GM19043 (cell line): Measurements from ENCODE around the gene FBXL4.
A peak's percentile ranks its signal among the peaks of the same experiment; 100 is the strongest.
"Not testable (repeated sequence)": the region's sequence is repeated elsewhere in the genome, so short reads cannot be mapped to it uniquely, and the experiment has no call there.

Source experiments
- ATAC-seq: cut with Tn5 transposase; IDR thresholded peaks from one replicate; pipeline ENCODE4 v1.9.1; 2021; ENCODE audit warnings: low read depth; ENCODE audit not compliant: unreplicated experiment

FBXL4 gene

GRCh38 chr6:98946266-98946878 lies 1.4 kb downstream of the FBXL4 start:
- ATAC-seq = no peak

DNA sequence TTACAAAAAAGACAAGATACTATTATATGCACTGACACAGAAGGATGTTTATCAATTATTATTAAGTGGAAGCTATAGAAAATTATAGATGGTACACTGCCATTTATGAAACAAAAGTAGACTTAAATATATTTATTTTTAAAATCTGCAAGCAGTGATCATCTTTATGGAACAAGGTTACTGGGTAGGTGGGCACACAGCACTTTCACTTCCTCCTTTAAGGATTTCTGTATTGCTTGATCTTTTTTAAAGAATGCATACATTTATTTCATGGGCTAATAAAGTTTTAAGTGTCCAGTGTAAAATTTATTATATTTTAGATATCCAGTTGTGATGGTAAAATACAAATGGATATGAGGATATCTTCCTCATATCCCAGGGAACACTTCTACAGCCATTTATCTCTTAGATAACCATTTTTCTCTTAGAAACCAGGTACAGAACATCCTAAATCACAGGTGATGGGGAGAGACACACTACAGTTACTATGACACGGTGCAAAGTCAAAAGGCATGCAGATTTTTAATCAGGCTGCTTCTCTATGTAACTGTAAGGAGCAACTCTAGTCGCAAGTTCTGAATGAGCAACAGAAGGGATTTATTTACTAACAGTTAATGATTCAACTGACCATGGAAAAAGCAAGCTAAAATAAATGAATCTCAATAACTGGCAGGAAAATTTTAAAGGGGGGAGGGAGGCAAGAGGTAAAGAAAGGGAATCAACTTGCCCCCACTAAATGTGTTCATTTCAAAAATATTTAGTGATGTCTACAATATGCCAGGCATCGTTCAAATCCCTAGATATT lies 2.2 kb downstream of the FBXL4 start:
- ATAC-seq = no peak

- ATAC-seq = no peak
Measured at GRCh38 chr6:98944598-98945081, 3.1 kb downstream of the FBXL4 start.

DNA sequence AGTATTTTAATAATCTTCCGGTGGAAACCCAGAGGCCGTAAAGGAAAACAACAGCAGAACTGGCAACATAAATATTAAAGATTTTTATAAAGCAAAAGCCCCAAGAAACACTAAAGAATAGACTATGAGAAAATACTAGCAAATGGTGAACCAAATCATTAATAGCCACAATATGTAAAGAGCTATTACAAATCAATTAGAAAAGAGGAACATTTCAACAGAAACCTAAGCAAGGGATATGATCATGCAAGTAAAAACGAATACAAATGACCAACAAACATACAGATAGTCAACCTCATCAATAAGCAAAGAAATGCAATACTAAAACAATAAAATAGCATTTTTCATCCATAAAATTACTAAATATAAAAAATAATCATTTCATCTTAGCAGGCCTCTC lies 3.6 kb downstream of the FBXL4 start:
- no peak for ATAC-seq

DNA sequence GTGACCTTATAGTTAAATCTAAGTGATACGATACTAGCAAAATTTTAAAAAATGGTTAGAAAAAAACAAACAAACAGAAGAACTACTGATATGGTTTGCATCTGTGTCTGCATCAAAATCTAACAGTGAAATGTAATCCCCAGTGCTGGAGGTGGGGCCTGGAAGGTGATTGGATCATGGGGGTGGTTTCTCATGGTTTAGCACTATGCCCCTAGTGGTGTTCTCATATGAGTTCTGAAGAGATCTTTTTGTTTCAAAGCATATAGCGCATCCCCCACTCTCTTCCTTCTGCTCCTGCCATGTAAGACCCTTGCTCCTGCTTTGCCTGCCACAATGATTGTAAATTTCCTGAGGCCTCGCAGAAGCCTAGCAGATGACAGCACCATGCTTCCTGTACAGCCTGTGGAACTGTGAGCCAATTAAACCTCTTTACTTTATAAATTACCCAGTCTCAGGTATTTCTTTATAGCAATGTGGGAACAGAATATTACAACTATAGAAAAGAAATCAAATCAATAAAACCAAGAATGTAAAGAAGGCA lies 5.4 kb downstream of the FBXL4 start:
- ATAC-seq = no peak

GRCh38 chr6:98941319-98941718 lies 6.4 kb downstream of the FBXL4 start:
- no peak for ATAC-seq

- no peak for ATAC-seq
Measured at GRCh38 chr6:98937351-98937750, 10.4 kb downstream of the FBXL4 start.

DNA sequence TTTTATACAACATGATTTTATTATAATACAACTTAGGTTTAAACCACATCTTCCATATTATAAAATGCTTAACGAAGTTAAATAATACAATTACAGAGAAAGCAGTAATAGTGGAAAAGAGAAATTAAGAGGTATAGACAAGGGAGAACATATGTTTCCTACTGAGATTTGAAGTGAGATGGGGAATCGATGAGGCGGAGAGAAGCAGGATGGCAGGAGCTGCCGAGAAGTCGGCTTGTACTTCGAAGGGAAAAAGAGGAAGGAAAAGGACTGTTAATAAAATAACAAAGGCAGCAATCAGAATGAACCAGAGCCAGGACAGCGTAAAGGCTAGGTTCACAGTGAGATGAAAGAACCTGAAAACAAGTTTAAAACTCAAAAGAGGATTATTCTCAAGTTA lies 15.4 kb downstream of the FBXL4 start:
- ATAC-seq = no peak

DNA sequence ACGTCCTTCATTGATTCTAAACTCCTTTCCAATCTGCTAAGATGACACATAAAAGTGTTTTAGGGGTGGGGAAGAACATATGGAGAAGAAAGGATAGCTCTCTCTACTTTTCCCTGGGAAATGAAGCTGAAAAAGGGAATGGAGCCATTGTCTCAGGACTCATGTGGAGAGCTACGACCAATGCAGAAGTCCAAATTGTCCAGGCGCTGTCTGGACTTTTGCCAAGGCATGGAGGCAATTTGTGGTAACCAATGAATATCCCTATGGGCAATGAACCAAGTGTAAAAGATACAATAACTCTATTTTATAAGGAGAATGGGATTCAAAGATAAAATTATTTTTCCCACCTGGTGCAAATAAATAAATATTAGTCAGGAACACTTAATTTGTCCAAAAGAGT lies 16.1 kb downstream of the FBXL4 start:
- ATAC-seq = no peak

- no peak for ATAC-seq
Measured at GRCh38 chr6:98929498-98930060, 18.2 kb downstream of the FBXL4 start.

DNA sequence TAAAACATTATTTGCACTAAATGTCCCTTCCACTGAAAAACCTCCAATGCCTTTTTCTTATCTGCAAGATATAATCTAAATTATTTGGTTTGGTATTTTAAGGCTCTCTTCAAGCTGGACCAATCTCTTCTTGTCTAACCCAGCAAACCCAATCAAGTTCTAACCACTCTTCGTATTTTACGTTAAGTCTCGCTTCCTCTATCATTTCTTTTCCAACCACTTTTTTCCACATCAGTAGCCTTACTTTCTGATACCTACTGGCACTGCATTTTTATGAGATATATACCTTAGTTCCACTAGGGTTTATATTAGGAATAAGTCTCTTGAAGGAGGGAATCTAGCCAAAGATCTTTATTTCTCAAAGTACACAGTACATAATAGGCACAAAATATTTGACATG lies 19.1 kb downstream of the FBXL4 start:
- no peak for ATAC-seq

DNA sequence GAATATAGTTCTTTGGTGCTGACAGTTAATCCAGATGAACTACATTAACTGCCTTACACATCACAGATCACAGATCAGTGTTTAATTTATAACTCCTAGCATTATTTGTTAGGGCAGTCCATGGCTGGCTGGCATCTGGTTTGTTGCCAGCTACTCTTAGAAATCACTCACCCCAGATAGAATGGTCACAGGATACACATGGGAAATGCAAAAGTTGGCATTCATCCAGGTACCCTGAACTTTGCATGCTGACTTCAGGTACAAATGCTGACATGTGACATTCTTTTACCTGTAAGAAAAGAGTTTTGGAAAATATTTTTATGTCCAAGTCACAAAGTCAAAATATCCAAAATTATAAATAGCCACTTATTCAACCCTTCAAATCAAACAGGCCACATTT lies 20.2 kb downstream of the FBXL4 start:
- ATAC-seq = no peak

- no peak for ATAC-seq
Measured at GRCh38 chr6:98925831-98926230, 21.9 kb downstream of the FBXL4 start.

DNA sequence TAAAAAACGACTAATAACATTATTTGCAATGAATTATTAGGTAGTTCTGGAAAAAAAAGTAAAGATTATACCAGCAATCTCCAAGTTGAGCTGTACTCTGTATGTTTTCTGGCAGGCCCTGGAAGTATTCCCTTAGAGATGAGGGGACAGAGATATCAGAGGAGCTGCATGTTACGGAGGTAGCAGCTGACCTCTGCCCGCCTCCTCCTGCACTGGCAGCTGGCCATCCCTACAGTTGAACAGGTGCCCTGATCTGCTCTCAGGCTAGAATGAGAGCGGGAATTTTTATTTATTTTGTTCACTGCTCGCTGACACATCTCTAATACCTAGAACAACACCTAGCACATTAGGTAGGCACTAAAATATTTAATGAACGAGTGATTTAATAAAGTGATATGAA lies 23.1 kb downstream of the FBXL4 start:
- ATAC-seq = no peak

- ATAC-seq = peak; percentile 69
Measured at GRCh38 chr6:98920904-98921431, 26.8 kb downstream of the FBXL4 start.

DNA sequence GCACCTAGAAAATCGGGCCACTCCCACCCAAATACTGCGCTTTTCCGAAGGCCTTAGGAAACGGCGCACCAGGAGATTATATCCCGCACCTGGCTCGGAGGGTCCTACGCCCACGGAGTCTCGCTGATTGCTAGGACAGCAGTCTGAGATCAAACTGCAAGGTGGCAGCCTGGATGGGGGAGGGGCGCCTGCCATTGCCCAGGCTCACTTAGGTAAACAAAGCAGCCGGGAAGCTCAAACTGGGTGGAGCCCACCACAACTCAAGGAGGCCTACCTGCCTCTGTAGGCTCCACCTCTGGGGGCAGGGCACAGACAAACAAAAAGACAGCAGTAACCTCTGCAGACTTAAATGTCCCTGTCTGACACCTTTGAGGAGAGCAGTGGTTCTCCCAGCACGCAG lies 36.8 kb downstream of the FBXL4 start:
- ATAC-seq = not testable (repeated sequence)

DNA sequence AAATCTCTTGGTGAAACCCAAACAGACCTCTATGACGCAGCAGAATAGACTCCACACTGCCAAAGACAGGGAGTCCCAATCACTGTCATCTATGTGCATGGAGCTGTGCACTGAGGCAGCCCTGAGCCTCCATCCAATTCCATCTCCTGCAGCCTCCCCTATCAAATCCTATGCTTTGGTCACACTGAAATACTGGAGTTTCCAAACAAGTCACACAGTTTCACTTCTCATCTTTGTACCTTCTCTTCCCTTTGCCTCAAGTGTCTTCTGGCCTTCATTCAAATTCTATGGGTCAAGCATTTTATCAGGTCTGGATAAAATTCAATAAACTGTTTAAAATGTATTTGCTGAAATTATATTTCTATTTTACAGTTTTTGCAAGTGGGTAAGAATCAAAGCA lies 38.5 kb downstream of the FBXL4 start:
- ATAC-seq = no peak

DNA sequence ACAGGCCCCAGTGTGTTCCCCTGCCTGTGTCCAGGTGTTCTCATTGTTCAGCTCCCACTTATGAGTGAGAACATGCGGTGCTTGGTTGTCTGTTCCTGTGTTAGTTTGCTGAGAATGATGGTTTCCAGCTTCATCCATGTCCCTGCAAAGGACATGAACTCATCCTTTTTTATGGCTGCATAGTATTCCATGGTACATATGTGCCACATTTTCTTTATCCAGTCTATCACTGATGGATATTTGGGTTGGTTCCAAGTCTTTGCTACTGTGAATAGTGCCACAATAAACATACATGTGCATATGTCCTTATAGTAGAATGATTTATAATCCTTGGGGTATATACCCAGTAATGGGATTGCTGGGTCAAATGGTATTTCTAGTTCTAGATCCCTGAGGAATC lies 41.4 kb downstream of the FBXL4 start:
- ATAC-seq = not testable (repeated sequence)

DNA sequence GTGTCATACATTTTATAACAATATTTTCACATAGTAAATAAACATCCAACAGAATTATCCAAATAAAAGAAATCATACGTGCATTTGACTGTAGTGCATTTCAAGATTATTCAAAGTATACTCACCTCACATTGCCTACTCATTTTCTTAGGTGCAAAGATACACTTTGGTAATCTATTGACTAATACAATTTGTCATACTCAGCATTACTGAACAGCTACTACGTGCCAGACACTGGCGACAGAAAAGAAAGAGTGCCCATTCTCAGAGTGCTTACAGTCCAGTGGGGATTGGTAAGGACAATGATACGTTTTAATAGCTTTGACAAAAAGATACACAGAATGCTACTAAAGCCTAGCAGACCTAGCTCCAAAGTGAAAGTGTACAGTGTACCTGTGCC lies 42.0 kb downstream of the FBXL4 start:
- no peak for ATAC-seq

DNA sequence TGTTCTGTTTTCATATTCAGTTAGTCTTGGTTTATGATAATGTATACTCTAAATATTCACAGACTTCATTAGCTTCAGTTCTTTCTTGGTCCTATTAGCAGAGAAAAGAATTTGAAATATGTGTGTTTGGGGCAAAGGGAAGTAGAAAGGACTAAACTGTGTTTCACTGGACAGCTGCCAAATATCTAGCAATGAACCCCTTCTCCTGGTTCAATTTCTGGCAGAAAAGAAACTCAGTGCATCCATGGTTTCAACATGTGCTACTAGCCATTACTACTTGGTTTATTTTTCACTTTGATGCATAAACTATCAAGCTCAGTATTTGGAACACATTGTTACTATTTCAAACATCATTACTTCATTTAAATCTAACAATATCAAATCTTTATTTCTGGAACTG lies 43.6 kb downstream of the FBXL4 start:
- no peak for ATAC-seq

- no peak for ATAC-seq
Measured at GRCh38 chr6:98900706-98901105, 47.0 kb downstream of the FBXL4 start.
